ENCODE results near the gene CYB561. TPM values are rescaled to one million over a fixed set of nuclear protein-coding genes. Genes with fewer than 3 reads are reported as not detected.

CYB561 gene
- total RNA-seq, 1 donor from 2014 or later = 23.0 TPM

- Histone ChIP-seq H3K9me3 (no peaks in the 10 kb centered on the region), H3K4me3 (no peak overlapping the region), H3K27ac (no peak overlapping the region), H3K36me3 (peaks cover 5 to 6% of the 10 kb centered on the region in 2 donors), H3K27me3 (no peaks in the 10 kb centered on the region), H3K4me1 (no peaks in the 10 kb centered on the region)
- no peak for TF ChIP-seq CTCF (IDR thresholded peaks at IDR 0.05)
- DNase-seq (ENCODE audit: low spot score in 2 of 2) = no peak
- intact Hi-C loops (cut with DNase I) = no loop called here
Measured at GRCh38 chr17:63419949-63420867, 25.9 kb downstream of the CYB561 start.

GRCh38 chr17:63419398-63419797 is 26.7 kb downstream of the CYB561 start:
- Histone ChIP-seq H3K4me1 (no peaks in the 10 kb centered on the region), H3K36me3 (peaks cover 9 to 11% of the 10 kb centered on the region in 2 donors), H3K27ac (no peak overlapping the region), H3K4me3 (no peak overlapping the region), H3K9me3 (no peaks in the 10 kb centered on the region), H3K27me3 (no peaks in the 10 kb centered on the region)
- intact Hi-C loops (cut with DNase I) = no loop called here
- no peak for TF ChIP-seq CTCF (IDR thresholded peaks at IDR 0.05)
- no peak for DNase-seq (ENCODE audit: low spot score in 2 of 2)

GRCh38 chr17:63418540-63418939 is 27.6 kb downstream of the CYB561 start:
- Histone ChIP-seq H3K9me3 (no peaks in the 10 kb centered on the region), H3K4me1 (no peaks in the 10 kb centered on the region), H3K4me3 (no peak overlapping the region), H3K36me3 (peaks cover 11 to 17% of the 10 kb centered on the region in 2 donors), H3K27ac (no peak overlapping the region), H3K27me3 (no peaks in the 10 kb centered on the region)
- no peak for TF ChIP-seq CTCF (IDR thresholded peaks at IDR 0.05)
- intact Hi-C loops (cut with DNase I) = no loop called here
- DNase-seq (ENCODE audit: low spot score in 2 of 2) = no peak

- H3K4me3 ChIP-seq = no peak overlapping the region
- H3K27me3 ChIP-seq = no peaks in the 10 kb centered on the region
- TF ChIP-seq CTCF (IDR thresholded peaks at IDR 0.05) = no peak
- H3K27ac ChIP-seq = no peak overlapping the region
- no peaks in the 10 kb centered on the region for H3K4me1 ChIP-seq
- DNase-seq (ENCODE audit: low spot score in 2 of 2) = no peak
- intact Hi-C loops (cut with DNase I) = no loop called here
- peaks cover 11 to 32% of the 10 kb centered on the region in 2 donors for H3K36me3 ChIP-seq
- no peaks in the 10 kb centered on the region for H3K9me3 ChIP-seq
Measured at GRCh38 chr17:63414222-63414621, 31.9 kb downstream of the CYB561 start.

GRCh38 chr17:63413128-63413527 is 33.0 kb downstream of the CYB561 start:
- no peak for TF ChIP-seq CTCF (IDR thresholded peaks at IDR 0.05)
- intact Hi-C loops (cut with DNase I) = no loop called here
- peaks cover 11 to 32% of the 10 kb centered on the region in 2 donors for H3K36me3 ChIP-seq
- no peak overlapping the region for H3K4me3 ChIP-seq
- H3K27me3 ChIP-seq = no peaks in the 10 kb centered on the region
- no peak for DNase-seq (ENCODE audit: low spot score in 2 of 2)
- H3K9me3 ChIP-seq = no peaks in the 10 kb centered on the region
- H3K4me1 ChIP-seq = no peaks in the 10 kb centered on the region
- H3K27ac ChIP-seq = no peak overlapping the region
